Anterior cingulate cortex (tissue), 58 donors: ENCODE results near the gene ADARB2.
"Not testable (repeated sequence)": the region's sequence is repeated elsewhere in the genome, so short reads cannot be mapped to it uniquely, and the experiment has no call there.

Source experiments
- DNase-seq, 58 donors: peaks; one replicate each; lab custom pipeline; 2025; lab: John Stamatoyannopoulos, UW

Gene ADARB2

GRCh38 chr10:1347962-1348772, 389.2 kb downstream of the ADARB2 start:
- DNase-seq = no peak

- DNase-seq = no peak
These were observed 389.8 kb downstream of the ADARB2 start for GRCh38 chr10:1347525-1347924.

GRCh38 chr10:1346201-1346600, 391.1 kb downstream of the ADARB2 start:
- DNase-seq = no peak

- DNase-seq = no peak
These were observed 392.0 kb downstream of the ADARB2 start for GRCh38 chr10:1345368-1345767.

- no peak for DNase-seq
These were observed 392.5 kb downstream of the ADARB2 start for GRCh38 chr10:1344846-1345245.

GRCh38 chr10:1344408-1344807, 392.9 kb downstream of the ADARB2 start:
- no peak for DNase-seq

GRCh38 chr10:1343176-1343575, 394.1 kb downstream of the ADARB2 start:
- no peak for DNase-seq

GRCh38 chr10:1341052-1341451, 396.3 kb downstream of the ADARB2 start:
- DNase-seq = not testable (repeated sequence)

- no peak for DNase-seq
These were observed 397.9 kb downstream of the ADARB2 start for GRCh38 chr10:1339396-1339795.

GRCh38 chr10:1335642-1336041, 401.7 kb downstream of the ADARB2 start:
- no peak for DNase-seq

GRCh38 chr10:1333981-1334380, 403.3 kb downstream of the ADARB2 start:
- no peak for DNase-seq

GRCh38 chr10:1331560-1331959, 405.8 kb downstream of the ADARB2 start:
- DNase-seq = no peak

- DNase-seq = no peak
These were observed 407.7 kb downstream of the ADARB2 start for GRCh38 chr10:1329622-1330021.

- DNase-seq = no peak
These were observed 408.2 kb downstream of the ADARB2 start for GRCh38 chr10:1328981-1329614.

- DNase-seq = no peak
These were observed 409.0 kb downstream of the ADARB2 start for GRCh38 chr10:1328161-1328823.

- DNase-seq = no peak
These were observed 409.6 kb downstream of the ADARB2 start for GRCh38 chr10:1327759-1328158.

- not testable (repeated sequence) for DNase-seq
These were observed 410.8 kb downstream of the ADARB2 start for GRCh38 chr10:1326514-1326913.

GRCh38 chr10:1324903-1325302, 412.4 kb downstream of the ADARB2 start:
- peak in 1 of 58 donors; percentile 6 for DNase-seq

- DNase-seq = no peak
These were observed 413.4 kb downstream of the ADARB2 start for GRCh38 chr10:1323951-1324350.

GRCh38 chr10:1320739-1321320, 416.5 kb downstream of the ADARB2 start:
- DNase-seq = no peak

- DNase-seq = no peak
These were observed 420.5 kb downstream of the ADARB2 start for GRCh38 chr10:1316809-1317143.
